SK-N-SH (cell line): ENCODE data around the gene CBFB. TPM values are rescaled to one million over a fixed set of nuclear protein-coding genes. Genes with fewer than 3 reads are reported as not detected.

ENCODE experiments used
- CTCF ChIA-PET: fragments of 300-600, 350-600 bp; formaldehyde crosslinking; extraction: SDS; loops from one replicate; lab custom pipeline; 2021; lab: Yijun Ruan, JAX
- POLR2A ChIA-PET: fragments of 350-600 bp; sonication (Branson Sonifier 250); formaldehyde crosslinking; extraction: SDS; loops from one replicate; lab custom pipeline; 2020; ENCODE audit warnings: antibody characterized with exemption, inconsistent platforms; lab: Yijun Ruan, JAX
- DNase-seq: peaks from one replicate; pipeline ENCODE4 v3.0.0; 2012
- H2AFZ ChIP-seq: fragments of 200-600 bp; sonication (generic); 2 replicates; pipeline ENCODE4 v1.8.1; 2016; ENCODE audit warnings: antibody characterized with exemption, mild to moderate bottlenecking, low read depth
- H3F3A ChIP-seq: fragments of 200-600 bp; sonication (generic); replicated peaks from 2 replicates; pipeline ENCODE3; 2016; ENCODE audit warnings: antibody characterized with exemption, mild to moderate bottlenecking; ENCODE audit not compliant: insufficient read depth
- H3K27ac ChIP-seq, 2 experiments: fragments of 200-500 bp in 1 of 2; fragments of 200-600 bp in 1 of 2; sonication (Bioruptor generic) in 1 of 2; sonication (generic), shearing (Covaris generic) in 1 of 2; 2 replicates each; pipeline versions ENCODE4 v1.5.1 to v1.6.1; 2014 to 2016; ENCODE audit warnings: low read depth in 2 of 2, inconsistent platforms in 1 of 2, low read length in 1 of 2, mild to moderate bottlenecking in 1 of 2, mixed read lengths in 1 of 2
- H3K27me3 ChIP-seq: fragments of 200-600 bp; sonication (generic), shearing (Covaris generic); 2 replicates; pipeline ENCODE4 v1.6.1; 2016; ENCODE audit warnings: mixed run types; ENCODE audit not compliant: insufficient read depth
- H3K36me3 ChIP-seq, 2 experiments: fragments of 200-500 bp in 1 of 2; fragments of 200-600 bp in 1 of 2; sonication (Bioruptor generic) in 1 of 2; sonication (generic) in 1 of 2; replicated peaks in 1 of 2; 2 replicates each; pipeline versions ENCODE3 to v1.5.1; 2014 to 2016; ENCODE audit warnings: low read length in 1 of 2, mild to moderate bottlenecking in 1 of 2; ENCODE audit not compliant: insufficient read depth in 2 of 2, control insufficient read depth in 1 of 2
- H3K4me1 ChIP-seq, 2 experiments: fragments of 200-500 bp in 1 of 2; fragments of 200-600 bp in 1 of 2; sonication (Bioruptor generic) in 1 of 2; sonication (generic), shearing (Covaris generic) in 1 of 2; 2 replicates each; pipeline versions ENCODE4 v1.5.1 to v1.6.1; 2014 to 2016; ENCODE audit warnings: low read depth in 1 of 2, low read length in 1 of 2, mixed run types in 1 of 2; ENCODE audit not compliant: insufficient read depth in 2 of 2, control insufficient read depth in 1 of 2
- H3K4me2 ChIP-seq: fragments of 200-600 bp; sonication (generic), shearing (Covaris generic); 2 replicates; pipeline ENCODE4 v1.6.1; 2017; ENCODE audit warnings: mixed run types
- H3K4me3 ChIP-seq, 2 experiments: fragments of 200-500 bp in 1 of 2; fragments of 200-600 bp in 1 of 2; sonication (Bioruptor generic) in 1 of 2; sonication (generic), shearing (Covaris generic) in 1 of 2; 2 replicates each; pipeline versions ENCODE4 v1.5.1 to v1.8.1; 2014 to 2016; ENCODE audit warnings: low read depth in 2 of 2, inconsistent platforms in 1 of 2, low read length in 1 of 2, mild to moderate bottlenecking in 1 of 2, mixed read lengths in 1 of 2, moderate library complexity in 1 of 2
- H3K79me2 ChIP-seq: fragments of 200-600 bp; sonication (generic); 2 replicates; pipeline ENCODE4 v1.8.1; 2017; ENCODE audit warnings: mild to moderate bottlenecking; ENCODE audit not compliant: insufficient read depth
- H3K9ac ChIP-seq: fragments of 200-600 bp; sonication (generic); 2 replicates; pipeline ENCODE4 v1.6.1; 2017; ENCODE audit warnings: mixed run types
- H3K9me2 ChIP-seq: fragments of 200-600 bp; sonication (generic); 2 replicates; pipeline ENCODE4 v1.6.1; 2017; ENCODE audit warnings: mixed run types
- H3K9me3 ChIP-seq: fragments of 200-600 bp; sonication (generic); 2 replicates; pipeline ENCODE4 v1.6.1; 2017; ENCODE audit warnings: mixed run types, mild to moderate bottlenecking, moderate library complexity
- H4K20me1 ChIP-seq: fragments of 200-600 bp; sonication (generic); 2 replicates; pipeline ENCODE4 v1.6.1; 2017; ENCODE audit warnings: mild to moderate bottlenecking, mixed run types; ENCODE audit not compliant: insufficient read depth
- EZH2phosphoT487 ChIP-seq: fragments of 200-600 bp; sonication (generic); IDR thresholded peaks from 2 replicates; pipeline ENCODE4 v1.6.1; 2017; ENCODE audit warnings: low read depth, mixed run types, mild to moderate bottlenecking, antibody characterized with exemption, moderate library complexity, borderline replicate concordance
- FOSL2 ChIP-seq: IDR thresholded peaks from 2 replicates; pipeline ENCODE4 v1.4.0; 2012; ENCODE audit warnings: low read depth, mild to moderate bottlenecking, moderate library complexity, borderline replicate concordance
- GATA2 ChIP-seq: sonication (generic); formaldehyde crosslinking; IDR thresholded peaks from 2 replicates; pipeline ENCODE4 v1.5.0; 2020; ENCODE audit warnings: mild to moderate bottlenecking, missing genetic modification reagents
- JUND ChIP-seq: IDR thresholded peaks from 2 replicates; pipeline ENCODE4 v1.4.0; 2012
- MAX ChIP-seq: IDR thresholded peaks from 2 replicates; pipeline ENCODE4 v1.4.0; 2012; ENCODE audit warnings: low read depth
- NFIC ChIP-seq: IDR thresholded peaks from 2 replicates; pipeline ENCODE4 v1.4.0; 2012; ENCODE audit warnings: borderline replicate concordance
- REST ChIP-seq: IDR thresholded peaks from 2 replicates; pipeline ENCODE4 v1.6.1; 2012; ENCODE audit warnings: mild to moderate bottlenecking, low read depth, low read length, moderate library complexity
- RFX5 ChIP-seq: IDR thresholded peaks from 2 replicates; pipeline ENCODE4 v1.6.1; 2012; ENCODE audit warnings: mild to moderate bottlenecking, improper control_type of control experiment, low read length
- TCF12 ChIP-seq: IDR thresholded peaks from 2 replicates; pipeline ENCODE4 v1.4.0; 2012
- TEAD4 ChIP-seq: IDR thresholded peaks from 2 replicates; pipeline ENCODE4 v1.4.0; 2012; ENCODE audit warnings: mild to moderate bottlenecking, borderline replicate concordance; ENCODE audit not compliant: insufficient read depth
- WGBS: methylation state at CpG from one replicate; pipeline ENCODE4 v1.1.6; 2017; ENCODE audit warnings: low lambda C conversion rate; 5-methylcytosine and 5-hydroxymethylcytosine counted together
- polyA plus RNA-seq, 3 experiments: library from polyadenylated mRNA; depleted of rRNA; stranded (reverse); fragments of >200 nt; gene quantifications; 2 replicates each; pipeline ENCODE4 v1.2.3, GENCODE V29; 2012
- TF ChIP-seq, protein P1 (sequence below): IDR thresholded peaks from 2 replicates; pipeline ENCODE4; 2012
- TF ChIP-seq, protein P2 (sequence below): fragments of 150-350 bp; IDR thresholded peaks from 2 replicates; pipeline ENCODE4 v1.6.1; 2017; ENCODE audit warnings: antibody characterized with exemption, low read length, low read depth, borderline replicate concordance

CBFB gene
- polyA plus RNA-seq, 1 of the 3 experiments (the other 2 are of a cell fraction) = 40.1 TPM

GRCh38 chr16:67114793-67115192, 85.8 kb downstream of the CBFB start:
- H3F3A ChIP-seq = peaks cover 19% of the 10 kb centered on the region
- ChIA-PET POLR2A (interaction anchor here (0.5 kb wide), 1 partner anchor 186 kb away, joined by 4 read pairs; no protein-coding TSS in a partner anchor), CTCF (interaction anchor here (0.6 to 1.8 kb wide), 4 partner anchors 41 to 156 kb away, joined by 3 to 7 read pairs (median 3); partner anchors contain the start of gene NOL3)
- peak overlapping the region; percentile 26; the same call in 1 of the 2 replicates for H3K4me2 ChIP-seq
- no peaks in the 10 kb centered on the region for H3K27me3 ChIP-seq
- H4K20me1 ChIP-seq = peaks cover 8% of the 10 kb centered on the region
- TF ChIP-seq EZH2phosphoT487 (no peak), FOSL2 (peak; percentile 42; the same call in 1 of the 2 replicates), RFX5 (no peak), TCF12 (peak; percentile 82)
- TF ChIP-seq, protein P1, sequence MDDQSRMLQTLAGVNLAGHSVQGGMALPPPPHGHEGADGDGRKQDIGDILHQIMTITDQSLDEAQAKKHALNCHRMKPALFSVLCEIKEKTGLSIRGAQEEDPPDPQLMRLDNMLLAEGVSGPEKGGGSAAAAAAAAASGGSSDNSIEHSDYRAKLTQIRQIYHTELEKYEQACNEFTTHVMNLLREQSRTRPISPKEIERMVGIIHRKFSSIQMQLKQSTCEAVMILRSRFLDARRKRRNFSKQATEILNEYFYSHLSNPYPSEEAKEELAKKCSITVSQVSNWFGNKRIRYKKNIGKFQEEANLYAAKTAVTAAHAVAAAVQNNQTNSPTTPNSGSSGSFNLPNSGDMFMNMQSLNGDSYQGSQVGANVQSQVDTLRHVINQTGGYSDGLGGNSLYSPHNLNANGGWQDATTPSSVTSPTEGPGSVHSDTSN = peak; percentile 47
- H3K4me1 ChIP-seq = peaks cover 10 to 11% of the 10 kb centered on the region in 2 experiments; a peak in 2 of 4 replicates
- no peaks in the 10 kb centered on the region for H3K9me3 ChIP-seq
- H3K27ac ChIP-seq = peak overlapping the region in 1 of 2 experiments; percentile 77; a peak in 2 of 4 replicates
- DNase-seq = no peak
- H3K36me3 ChIP-seq = no peaks in the 10 kb centered on the region
- no peak overlapping the region for H3K4me3 ChIP-seq
- peaks cover 87% of the 10 kb centered on the region for H3K79me2 ChIP-seq
- H3K9ac ChIP-seq = 0 out of 2 replicates have a peak overlapping the region, but pooled peaks have one; percentile 28
- H3K9me2 ChIP-seq = no peaks in the 10 kb centered on the region
- 94% methylated on average over 2 of the region's 2 CpGs for WGBS
- H2AFZ ChIP-seq = no peak overlapping the region

DNA sequence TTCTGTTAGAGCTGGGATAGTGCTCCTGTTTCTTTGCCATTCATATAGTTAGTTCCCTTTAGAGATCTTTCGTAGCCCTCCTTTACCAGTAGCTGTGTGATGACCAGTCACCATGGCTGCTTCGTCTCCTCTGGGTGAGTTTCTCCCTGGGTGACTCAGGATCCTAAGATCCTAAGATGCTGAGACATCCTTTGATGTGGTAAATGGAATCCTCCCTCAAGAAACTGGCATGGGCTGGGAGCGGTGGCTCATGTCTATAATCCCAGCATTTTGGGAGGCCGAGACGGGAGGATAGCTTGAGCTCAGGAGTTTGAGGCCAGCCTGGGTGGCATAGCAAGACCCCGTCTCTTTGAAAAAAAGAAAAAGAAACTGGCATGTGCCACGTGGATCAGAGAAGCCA, 86.7 kb downstream of the CBFB start:
- POLR2A ChIA-PET = no interaction called here
- no peak for DNase-seq
- Histone ChIP-seq H3K36me3 (peaks cover 5 to 7% of the 10 kb centered on the region in 2 experiments), H3F3A (peaks cover 19% of the 10 kb centered on the region), H3K27ac (peak overlapping the region in 1 of 2 experiments; percentile 77; a peak in 2 of 4 replicates), H3K79me2 (peaks cover 83% of the 10 kb centered on the region), H3K9me3 (no peaks in the 10 kb centered on the region), H3K27me3 (no peaks in the 10 kb centered on the region), H3K4me3 (no peak overlapping the region), H3K9me2 (no peaks in the 10 kb centered on the region), H2AFZ (no peak overlapping the region), H3K4me2 (peak overlapping the region; percentile 26), H3K9ac (peak overlapping the region; percentile 28; the same call in 1 of the 2 replicates), H4K20me1 (peaks cover 8% of the 10 kb centered on the region), H3K4me1 (peaks cover 6 to 11% of the 10 kb centered on the region in 2 experiments; a peak in 2 of 4 replicates)
- CTCF ChIA-PET = interaction anchor here (0.6 to 1.8 kb wide), 5 partner anchors 13 to 157 kb away, joined by 3 to 7 read pairs (median 3); partner anchors contain the start of gene CES3
- WGBS = 63% methylated on average over 7 of the region's 7 CpGs
- TF ChIP-seq REST (0 out of 2 replicates have a peak, but pooled peaks have one; percentile 18), FOSL2 (peak; percentile 86), JUND (peak; percentile 84), GATA2 (CRISPR knock-in tag) (no peak), NFIC (no peak; the same call in 1 of the 2 replicates), TCF12 (peak; percentile 59), TEAD4 (no peak), MAX (peak; percentile 49; the same call in 1 of the 2 replicates)
- TF ChIP-seq, protein P1 = peak; percentile 18; the same call in 1 of the 2 replicates
- TF ChIP-seq, protein P2, sequence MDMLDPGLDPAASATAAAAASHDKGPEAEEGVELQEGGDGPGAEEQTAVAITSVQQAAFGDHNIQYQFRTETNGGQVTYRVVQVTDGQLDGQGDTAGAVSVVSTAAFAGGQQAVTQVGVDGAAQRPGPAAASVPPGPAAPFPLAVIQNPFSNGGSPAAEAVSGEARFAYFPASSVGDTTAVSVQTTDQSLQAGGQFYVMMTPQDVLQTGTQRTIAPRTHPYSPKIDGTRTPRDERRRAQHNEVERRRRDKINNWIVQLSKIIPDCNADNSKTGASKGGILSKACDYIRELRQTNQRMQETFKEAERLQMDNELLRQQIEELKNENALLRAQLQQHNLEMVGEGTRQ = no peak
